A673 (cell line): ENCODE data around the gene LGR4. TPM values are rescaled to one million over a fixed set of nuclear protein-coding genes. Genes with fewer than 3 reads are reported as not detected.

Source experiments
- BruUV-seq: library from RNA; stranded (reverse); fragments of 400-500 nt; replicated peaks from 2 replicates; lab custom pipeline; 2021; lab: Mats Ljungman, UMichigan
- CTCF ChIA-PET: fragments of 300-600 bp; sonication (Branson Sonifier 250); formaldehyde crosslinking; loops from one replicate; lab custom pipeline; 2022; ENCODE audit warnings: antibody characterized with exemption; lab: Charles Lee
- POLR2A ChIA-PET: fragments of 300-600 bp; sonication (Branson Sonifier 250); formaldehyde crosslinking; loops from one replicate; lab custom pipeline; 2022; ENCODE audit warnings: antibody characterized with exemption; ENCODE audit not compliant: low non-redundant PET; lab: Charles Lee
- DNase-seq: peaks from one replicate; pipeline ENCODE4 v3.0.0-alpha.2; 2015; ENCODE audit warnings: low spot score
- H3K27ac ChIP-seq: fragments of 200-600 bp; sonication (generic); 2 replicates; pipeline ENCODE4 v1.5.1; 2016; ENCODE audit warnings: mixed run types, low read depth, mild to moderate bottlenecking, mixed read lengths, antibody characterized with exemption, low read length; ENCODE audit not compliant: poor library complexity, severe bottlenecking
- H3K27me3 ChIP-seq: fragments of 200-600 bp; sonication (generic); replicated peaks from 2 replicates; pipeline ENCODE4 v1.6.1; 2017; ENCODE audit warnings: mixed run types, low read depth, mild to moderate bottlenecking, mixed read lengths, antibody characterized with exemption, low read length; ENCODE audit not compliant: insufficient read depth, poor library complexity
- H3K36me3 ChIP-seq: fragments of 200-600 bp; sonication (generic); 2 replicates; pipeline ENCODE4 v1.6.1; 2016; ENCODE audit warnings: mixed run types, mild to moderate bottlenecking, mixed read lengths, antibody characterized with exemption, low read length; ENCODE audit not compliant: insufficient read depth, poor library complexity, severe bottlenecking
- H3K4me1 ChIP-seq: fragments of 200-600 bp; sonication (generic); 2 replicates; pipeline ENCODE4 v1.6.1; 2017; ENCODE audit warnings: mixed run types, mild to moderate bottlenecking, mixed read lengths, antibody characterized with exemption, low read length; ENCODE audit not compliant: insufficient read depth, poor library complexity, severe bottlenecking
- H3K4me3 ChIP-seq: fragments of 200-600 bp; sonication (generic); 2 replicates; pipeline ENCODE4 v1.5.1; 2016; ENCODE audit warnings: low read depth, mixed run types, mild to moderate bottlenecking, mixed read lengths, low read length; ENCODE audit not compliant: poor library complexity, severe bottlenecking
- H3K9me3 ChIP-seq: fragments of 200-600 bp; sonication (generic); 2 replicates; pipeline ENCODE4 v1.6.1; 2016; ENCODE audit warnings: mixed run types, low read depth, mild to moderate bottlenecking, mixed read lengths, antibody characterized with exemption, low read length; ENCODE audit not compliant: poor library complexity, severe bottlenecking
- EZH2 ChIP-seq: fragments of 200-600 bp; sonication (generic); IDR thresholded peaks from 2 replicates; pipeline ENCODE4 v1.6.1; 2017; ENCODE audit warnings: borderline replicate concordance, low read depth, mild to moderate bottlenecking, mixed read lengths, antibody characterized with exemption, low read length; ENCODE audit not compliant: poor library complexity, severe bottlenecking
- intact Hi-C: fragments of 100-400 bp; cut with micrococcal nuclease; formaldehyde crosslinking; loops from one replicate; pipeline ENCODE4 v1.10.0; 2022; ENCODE audit not compliant: unreplicated experiment
- total RNA-seq: library from RNA; stranded (reverse); gene quantifications from 2 replicates; pipeline ENCODE4 v1.2.3, GENCODE V29; 2021
- TF ChIP-seq, protein P1 (sequence below): fragments of 300-800, 200-600 bp; sonication (generic); conservative IDR thresholded peaks from 2 replicates; pipeline ENCODE4 v1.5.1; 2017; ENCODE audit warnings: low read depth, mild to moderate bottlenecking, antibody characterized with exemption, low read length, moderate library complexity, mixed read lengths

LGR4 gene
- total RNA-seq, 1 experiment from 2014 or later: 24.7 TPM

DNA sequence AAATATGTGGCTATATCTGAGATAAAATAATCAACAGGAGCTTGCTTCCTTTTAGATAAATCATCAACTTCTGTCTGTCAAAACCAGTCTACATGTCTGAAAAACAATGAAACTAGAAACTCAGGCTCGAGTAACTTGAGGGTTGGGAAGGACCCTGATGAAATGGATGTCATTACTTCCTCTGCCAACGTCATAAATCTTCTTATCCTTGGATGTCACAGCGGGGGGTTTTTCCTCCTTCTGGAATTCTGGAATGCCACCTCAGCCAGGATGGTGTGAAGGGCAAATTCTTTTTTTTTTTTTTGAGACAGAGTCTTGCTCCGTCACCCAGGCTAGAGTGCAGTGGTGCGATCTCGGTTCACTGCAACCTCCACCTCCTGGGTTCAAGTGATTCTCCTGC is 13.4 kb downstream of the LGR4 start:
- intact Hi-C loops: no loop called here
- TF ChIP-seq EZH2: no peak
- TF ChIP-seq, protein P1, sequence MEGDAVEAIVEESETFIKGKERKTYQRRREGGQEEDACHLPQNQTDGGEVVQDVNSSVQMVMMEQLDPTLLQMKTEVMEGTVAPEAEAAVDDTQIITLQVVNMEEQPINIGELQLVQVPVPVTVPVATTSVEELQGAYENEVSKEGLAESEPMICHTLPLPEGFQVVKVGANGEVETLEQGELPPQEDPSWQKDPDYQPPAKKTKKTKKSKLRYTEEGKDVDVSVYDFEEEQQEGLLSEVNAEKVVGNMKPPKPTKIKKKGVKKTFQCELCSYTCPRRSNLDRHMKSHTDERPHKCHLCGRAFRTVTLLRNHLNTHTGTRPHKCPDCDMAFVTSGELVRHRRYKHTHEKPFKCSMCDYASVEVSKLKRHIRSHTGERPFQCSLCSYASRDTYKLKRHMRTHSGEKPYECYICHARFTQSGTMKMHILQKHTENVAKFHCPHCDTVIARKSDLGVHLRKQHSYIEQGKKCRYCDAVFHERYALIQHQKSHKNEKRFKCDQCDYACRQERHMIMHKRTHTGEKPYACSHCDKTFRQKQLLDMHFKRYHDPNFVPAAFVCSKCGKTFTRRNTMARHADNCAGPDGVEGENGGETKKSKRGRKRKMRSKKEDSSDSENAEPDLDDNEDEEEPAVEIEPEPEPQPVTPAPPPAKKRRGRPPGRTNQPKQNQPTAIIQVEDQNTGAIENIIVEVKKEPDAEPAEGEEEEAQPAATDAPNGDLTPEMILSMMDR: no peak
- no TSS peak for BruUV-seq
- no peak for DNase-seq
- ChIA-PET CTCF (no interaction called here), POLR2A (no interaction called here)
- no peaks in the 10 kb centered on the region for H3K9me3 ChIP-seq
- H3K4me3 ChIP-seq: no peak overlapping the region
- H3K4me1 ChIP-seq: peaks cover 27% of the 10 kb centered on the region
- H3K27me3 ChIP-seq: no peaks in the 10 kb centered on the region
- H3K36me3 ChIP-seq: no peaks in the 10 kb centered on the region
- no peak overlapping the region for H3K27ac ChIP-seq

DNA sequence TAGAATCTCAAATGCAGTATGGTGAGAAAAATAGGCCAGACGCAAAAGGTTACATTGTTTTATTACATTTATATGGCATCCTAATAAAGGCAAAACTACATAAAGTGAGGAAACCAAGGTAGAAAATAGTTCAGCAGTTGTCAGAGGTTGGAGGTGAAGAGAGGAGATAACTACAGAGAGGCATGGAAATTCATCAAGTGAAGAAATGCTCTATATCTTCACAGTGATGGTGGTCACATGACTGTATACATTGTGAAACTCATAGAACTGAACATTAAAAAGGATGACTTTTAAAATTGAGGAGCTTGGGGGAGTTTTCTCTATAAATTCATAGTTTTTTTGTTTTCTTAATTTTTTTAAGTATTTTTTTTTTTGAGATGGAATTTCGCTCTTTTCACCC is 14.4 kb downstream of the LGR4 start:
- no TSS peak for BruUV-seq
- Histone ChIP-seq H3K4me3 (no peak overlapping the region), H3K36me3 (no peaks in the 10 kb centered on the region), H3K27me3 (no peaks in the 10 kb centered on the region), H3K9me3 (no peaks in the 10 kb centered on the region), H3K4me1 (peaks cover 21% of the 10 kb centered on the region), H3K27ac (no peak overlapping the region)
- TF ChIP-seq EZH2: no peak
- TF ChIP-seq, protein P1: no peak
- intact Hi-C loops: no loop called here
- DNase-seq: no peak
- ChIA-PET CTCF (interaction anchor here (0.6 kb wide), 1 partner anchor 28 kb away, joined by 3 read pairs; no protein-coding TSS in a partner anchor), POLR2A (no interaction called here)

DNA sequence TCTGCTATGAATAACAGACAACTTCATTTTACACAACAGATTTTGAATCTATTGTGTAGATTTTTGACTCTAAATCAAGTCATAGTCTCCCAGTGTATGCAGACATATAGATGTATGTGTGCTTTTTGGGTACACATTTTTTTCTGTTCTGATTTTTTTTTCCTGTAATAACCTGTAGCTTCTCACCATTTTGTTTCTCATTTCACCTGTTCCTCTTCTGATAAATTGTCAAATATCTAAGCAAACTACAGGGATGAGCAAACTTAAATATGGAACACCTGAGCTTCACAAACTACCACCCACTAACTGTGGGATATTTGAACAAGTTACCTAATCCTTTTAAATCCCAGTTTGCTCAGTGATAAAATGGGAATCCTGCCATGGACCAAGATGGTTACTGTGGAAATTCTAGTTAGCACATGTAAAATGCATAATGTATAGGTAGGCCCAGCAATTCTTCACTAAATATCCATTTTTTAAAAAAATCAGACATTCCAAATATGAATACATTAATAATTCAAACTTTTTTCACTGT is 15.7 kb downstream of the LGR4 start:
- intact Hi-C loops: no loop called here
- TF ChIP-seq EZH2: no peak
- TF ChIP-seq, protein P1: no peak
- no TSS peak for BruUV-seq
- no peaks in the 10 kb centered on the region for H3K9me3 ChIP-seq
- H3K4me1 ChIP-seq: peaks cover 27% of the 10 kb centered on the region
- CTCF ChIA-PET: no interaction called here
- no peaks in the 10 kb centered on the region for H3K36me3 ChIP-seq
- no peak overlapping the region for H3K4me3 ChIP-seq
- no peaks in the 10 kb centered on the region for H3K27me3 ChIP-seq
- POLR2A ChIA-PET: no interaction called here
- no peak for DNase-seq
- no peak overlapping the region for H3K27ac ChIP-seq
